Calu3 (cell line): ENCODE data around the gene PAX5. TPM values are rescaled to one million over a fixed set of nuclear protein-coding genes. Genes with fewer than 3 reads are reported as not detected.

Experiments used
- BruUV-seq: library from RNA; stranded (reverse); fragments of 400-500 nt; replicated peaks from 2 replicates; lab custom pipeline; 2021; lab: Mats Ljungman, UMichigan
- CTCF ChIA-PET: fragments of 300-600 bp; sonication (Branson Sonifier 250); formaldehyde crosslinking; loops from one replicate; lab custom pipeline; 2022; ENCODE audit warnings: antibody characterized with exemption; lab: Charles Lee
- DNase-seq: peaks from one replicate; pipeline ENCODE4 v3.0.0; 2022
- H3K27ac Mint-ChIP-seq: one replicate; pipeline ENCODE4 v1.8.0; 2022; ENCODE audit warnings: mixed read lengths; ENCODE audit not compliant: unreplicated experiment
- H3K27me3 Mint-ChIP-seq: one replicate; pipeline ENCODE4 v1.8.0; 2022; ENCODE audit warnings: mixed read lengths; ENCODE audit not compliant: unreplicated experiment
- H3K36me3 Mint-ChIP-seq: one replicate; pipeline ENCODE4 v1.8.0; 2022; ENCODE audit warnings: mild to moderate bottlenecking, moderate library complexity, mixed read lengths; ENCODE audit not compliant: insufficient read depth, unreplicated experiment
- H3K4me1 Mint-ChIP-seq: one replicate; pipeline ENCODE4 v1.8.0; 2022; ENCODE audit warnings: mild to moderate bottlenecking, low read depth, mixed read lengths; ENCODE audit not compliant: unreplicated experiment
- H3K4me3 Mint-ChIP-seq: one replicate; pipeline ENCODE4 v1.8.0; 2022; ENCODE audit warnings: mild to moderate bottlenecking, low read depth, moderate library complexity, mixed read lengths; ENCODE audit not compliant: unreplicated experiment
- H3K9me3 Mint-ChIP-seq: one replicate; pipeline ENCODE4 v1.8.0; 2022; ENCODE audit warnings: low read depth, mixed read lengths; ENCODE audit not compliant: unreplicated experiment
- CTCF ChIP-seq: fragments of 200-600 bp; IDR thresholded peaks from one replicate; pipeline ENCODE4 v1.8.0; 2022; ENCODE audit warnings: antibody characterized with exemption; ENCODE audit not compliant: unreplicated experiment
- intact Hi-C: fragments of 100-400 bp; cut with micrococcal nuclease; formaldehyde crosslinking; loops from one replicate; pipeline ENCODE4 v1.10.0; 2022; ENCODE audit not compliant: unreplicated experiment
- total RNA-seq: library from RNA; stranded (reverse); gene quantifications from 2 replicates; pipeline ENCODE4 v1.2.3, GENCODE V29; 2022

The PAX5 gene
- total RNA-seq, 1 experiment from 2014 or later: not detected

GRCh38 chr9:36911037-36911436 is 123.0 kb downstream of the PAX5 start:
- H3K4me1 Mint-ChIP-seq: no peaks in the 10 kb centered on the region
- H3K4me3 Mint-ChIP-seq: no peak overlapping the region

DNA sequence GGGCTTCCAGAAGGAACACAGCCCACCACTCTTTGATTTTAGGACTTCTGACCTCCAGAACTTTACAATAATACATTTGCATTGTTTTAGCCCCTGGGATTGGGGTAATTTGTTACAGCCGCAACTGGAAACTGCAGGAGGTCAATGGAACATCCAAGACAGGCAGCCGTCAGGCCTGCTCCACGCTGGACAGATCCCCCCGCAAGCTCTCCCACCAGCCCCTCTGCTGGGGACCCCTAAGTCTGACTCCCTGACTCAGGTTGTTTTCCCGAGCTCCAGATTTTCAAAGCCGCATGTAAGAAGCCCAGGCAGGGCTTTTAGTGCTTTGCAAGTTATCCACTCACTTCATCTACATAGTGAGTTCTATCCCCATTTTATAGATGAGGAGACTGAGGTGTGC is 127.6 kb downstream of the PAX5 start:
- BruUV-seq: no TSS peak
- Mint-ChIP-seq H3K4me1 (no peaks in the 10 kb centered on the region), H3K4me3 (no peak overlapping the region), H3K27ac (no peak overlapping the region), H3K9me3 (no peaks in the 10 kb centered on the region), H3K36me3 (peaks cover 9% of the 10 kb centered on the region), H3K27me3 (peaks cover 44% of the 10 kb centered on the region)
- DNase-seq: no peak
- intact Hi-C loops: no loop called here
- CTCF ChIA-PET: no interaction called here
- no peak for TF ChIP-seq CTCF

More at GRCh38 chr9:36911037-36911436, 123.0 kb downstream of the PAX5 start:
- TF ChIP-seq CTCF: no peak
- CTCF ChIA-PET: no interaction called here
- intact Hi-C loops: no loop called here
- H3K27me3 Mint-ChIP-seq: peaks cover 27% of the 10 kb centered on the region
- BruUV-seq: no TSS peak
- H3K36me3 Mint-ChIP-seq: no peaks in the 10 kb centered on the region
- H3K27ac Mint-ChIP-seq: no peak overlapping the region
- H3K9me3 Mint-ChIP-seq: no peaks in the 10 kb centered on the region
- no peak for DNase-seq

GRCh38 chr9:36905101-36906066 is 128.7 kb downstream of the PAX5 start:
- Mint-ChIP-seq H3K27ac (no peak overlapping the region), H3K9me3 (no peaks in the 10 kb centered on the region), H3K4me1 (no peaks in the 10 kb centered on the region), H3K36me3 (peaks cover 9% of the 10 kb centered on the region), H3K27me3 (peaks cover 55% of the 10 kb centered on the region), H3K4me3 (no peak overlapping the region)
- CTCF ChIA-PET: no interaction called here
- DNase-seq: no peak
- TF ChIP-seq CTCF: no peak
- no TSS peak for BruUV-seq
- intact Hi-C loops: no loop called here

DNA sequence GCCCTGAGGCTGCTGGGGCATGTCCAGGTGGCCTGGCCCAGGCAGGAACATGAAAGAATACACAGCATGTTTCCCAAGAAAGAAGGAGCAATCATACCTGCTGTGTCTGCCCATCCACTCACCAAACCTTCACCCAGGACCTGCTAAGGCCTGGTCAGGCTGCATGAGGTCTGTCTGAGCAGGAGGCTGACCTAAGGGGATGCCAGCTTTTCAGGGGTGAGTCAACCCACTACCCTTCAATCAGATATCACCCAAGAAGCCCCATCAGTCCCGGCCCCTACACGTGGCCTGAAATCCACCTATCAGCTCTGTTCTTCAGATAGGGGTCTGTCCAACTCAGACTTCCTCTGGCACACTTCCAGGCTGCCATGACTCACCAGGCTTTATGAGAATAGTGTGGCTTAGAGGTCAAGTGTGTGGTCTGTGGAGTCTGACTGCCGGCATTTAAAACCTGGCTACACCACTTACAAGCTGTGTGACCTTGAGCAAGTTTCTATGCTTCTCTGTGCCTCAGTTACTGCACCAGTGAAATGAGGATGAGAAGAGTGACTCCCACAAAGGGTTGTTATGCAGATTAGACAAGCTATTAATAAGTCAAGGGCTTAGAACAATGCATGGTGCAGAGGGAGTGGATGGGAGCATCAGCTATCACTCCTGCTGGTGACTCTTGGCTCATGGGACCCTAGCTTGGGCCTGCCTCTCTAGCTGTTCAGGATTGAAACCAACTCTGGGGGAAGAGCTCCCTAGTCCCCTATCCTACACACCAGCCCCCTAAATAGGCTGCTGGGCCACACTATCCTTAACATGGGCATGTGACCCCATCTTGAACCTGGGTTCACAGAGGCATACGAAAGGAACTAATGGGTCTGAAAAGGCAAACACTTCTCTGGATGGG is 130.3 kb downstream of the PAX5 start:
- intact Hi-C loops: no loop called here
- no peak overlapping the region for H3K27ac Mint-ChIP-seq
- H3K4me3 Mint-ChIP-seq: no peak overlapping the region
- peak; percentile 51 for DNase-seq
- CTCF ChIA-PET: no interaction called here
- H3K9me3 Mint-ChIP-seq: no peaks in the 10 kb centered on the region
- no TSS peak for BruUV-seq
- TF ChIP-seq CTCF: no peak
- no peaks in the 10 kb centered on the region for H3K4me1 Mint-ChIP-seq
- H3K36me3 Mint-ChIP-seq: peaks cover 12% of the 10 kb centered on the region
- H3K27me3 Mint-ChIP-seq: peaks cover 70% of the 10 kb centered on the region
